Measurements from ENCODE around the gene EDAR. TPM values are rescaled to one million over a fixed set of nuclear protein-coding genes. Genes with fewer than 3 reads are reported as not detected.
A peak's percentile ranks its signal among the peaks of the same experiment; 100 is the strongest.

Gene EDAR
- total and polyA plus RNA-seq, 8 donors, result 0.93 to 1.1 TPM; not detected in 6

- WGBS, 5 donors, result 1 to 2% (median 2%) methylated on average over 38 to 51 of the region's 51 CpGs
- intact Hi-C loops (cut with DNase I; ENCODE audit: low total_unique reads), result no loop called here
- peak in 1 of 3 donors; percentile 40 for TF ChIP-seq POLR2AphosphoS5 (IDR thresholded peaks at IDR 0.05)
- TF ChIP-seq POLR2A (IDR thresholded peaks at IDR 0.05), result no peak
- TF ChIP-seq, protein P1, sequence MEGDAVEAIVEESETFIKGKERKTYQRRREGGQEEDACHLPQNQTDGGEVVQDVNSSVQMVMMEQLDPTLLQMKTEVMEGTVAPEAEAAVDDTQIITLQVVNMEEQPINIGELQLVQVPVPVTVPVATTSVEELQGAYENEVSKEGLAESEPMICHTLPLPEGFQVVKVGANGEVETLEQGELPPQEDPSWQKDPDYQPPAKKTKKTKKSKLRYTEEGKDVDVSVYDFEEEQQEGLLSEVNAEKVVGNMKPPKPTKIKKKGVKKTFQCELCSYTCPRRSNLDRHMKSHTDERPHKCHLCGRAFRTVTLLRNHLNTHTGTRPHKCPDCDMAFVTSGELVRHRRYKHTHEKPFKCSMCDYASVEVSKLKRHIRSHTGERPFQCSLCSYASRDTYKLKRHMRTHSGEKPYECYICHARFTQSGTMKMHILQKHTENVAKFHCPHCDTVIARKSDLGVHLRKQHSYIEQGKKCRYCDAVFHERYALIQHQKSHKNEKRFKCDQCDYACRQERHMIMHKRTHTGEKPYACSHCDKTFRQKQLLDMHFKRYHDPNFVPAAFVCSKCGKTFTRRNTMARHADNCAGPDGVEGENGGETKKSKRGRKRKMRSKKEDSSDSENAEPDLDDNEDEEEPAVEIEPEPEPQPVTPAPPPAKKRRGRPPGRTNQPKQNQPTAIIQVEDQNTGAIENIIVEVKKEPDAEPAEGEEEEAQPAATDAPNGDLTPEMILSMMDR (IDR thresholded peaks at IDR 0.05), result no peak
- TF ChIP-seq EP300 (IDR thresholded peaks at IDR 0.05), result no peak
Observed at GRCh38 chr2:109031476-109032228, 42.6 kb upstream of the EDAR start.

DNA sequence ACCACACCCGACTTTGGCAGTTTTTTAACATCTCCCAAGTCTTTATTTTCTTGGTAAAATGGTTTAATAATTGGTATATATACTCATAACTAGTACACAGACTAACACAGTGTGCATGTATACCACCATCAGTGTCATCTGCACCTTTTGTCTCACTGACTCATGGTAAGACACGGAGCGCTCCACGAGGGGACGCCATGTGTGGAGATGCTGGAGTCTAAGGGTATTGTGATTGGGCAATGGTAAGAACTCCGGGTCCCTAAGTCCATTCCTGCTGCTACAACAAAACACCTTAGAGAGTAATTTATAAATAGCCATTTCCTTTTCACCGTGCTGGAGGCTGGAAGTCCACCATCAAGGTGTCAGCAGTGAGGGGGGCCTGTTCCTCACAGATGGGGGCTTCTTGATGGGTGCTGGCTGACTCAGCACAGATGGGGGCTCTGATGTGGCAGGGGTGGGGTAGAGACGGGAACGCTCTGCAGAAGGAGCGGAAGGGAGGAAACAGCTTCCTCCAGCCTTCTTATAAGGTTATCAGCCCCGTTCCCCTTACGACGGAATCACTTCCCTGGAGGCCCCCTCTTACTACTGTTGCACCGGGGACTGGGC is 42.0 kb upstream of the EDAR start:
- no peaks in the 10 kb centered on the region for H3K36me3 ChIP-seq
- H3K27ac ChIP-seq, result peak overlapping the region in 4 of 5 donors; percentile 39 to 84 (median 67)
- intact Hi-C loops (cut with DNase I; ENCODE audit: low total_unique reads), result no loop called here
- 54 to 77% (median 57%) methylated on average over 10 to 14 of the region's 14 CpGs for WGBS, 5 donors
- peak overlapping the region; percentile 43 to 57 (median 49) for H3K4me3 ChIP-seq
- no peaks in the 10 kb centered on the region for H3K27me3 ChIP-seq
- H3K9me3 ChIP-seq, result no peaks in the 10 kb centered on the region
- no peak for DNase-seq
- TF ChIP-seq, protein P1 (IDR thresholded peaks at IDR 0.05), result no peak
- TF ChIP-seq EP300 (IDR thresholded peaks at IDR 0.05), result no peak
- peaks cover 6 to 20% (median 15%) of the 10 kb centered on the region in 4 donors for H3K4me1 ChIP-seq

More at GRCh38 chr2:109031476-109032228, 42.6 kb upstream of the EDAR start:
- H3K4me3 ChIP-seq, result peak overlapping the region; percentile 43 to 57 (median 49)
- H3K36me3 ChIP-seq, result no peaks in the 10 kb centered on the region
- DNase-seq, result peak; percentile 53 to 82
- no peaks in the 10 kb centered on the region for H3K9me3 ChIP-seq
- H3K4me1 ChIP-seq, result peaks cover 6 to 20% (median 15%) of the 10 kb centered on the region in 4 donors
- H3K27me3 ChIP-seq, result no peaks in the 10 kb centered on the region
- peak overlapping the region; percentile 39 to 84 (median 63) for H3K27ac ChIP-seq

- intact Hi-C loops (cut with DNase I; ENCODE audit: low total_unique reads), result no loop called here
- no peak overlapping the region for H3K27ac ChIP-seq
- DNase-seq, result no peak
Observed at GRCh38 chr2:109029490-109030201, 40.6 kb upstream of the EDAR start.

More at GRCh38 chr2:109029490-109030201, 40.6 kb upstream of the EDAR start:
- no peaks in the 10 kb centered on the region for H3K27me3 ChIP-seq
- TF ChIP-seq, protein P1 (IDR thresholded peaks at IDR 0.05), result no peak
- no peak for TF ChIP-seq POLR2A (IDR thresholded peaks at IDR 0.05)
- no peak for TF ChIP-seq POLR2AphosphoS5 (IDR thresholded peaks at IDR 0.05)
- TF ChIP-seq EP300 (IDR thresholded peaks at IDR 0.05), result no peak
- WGBS, 5 donors, result 70 to 90% (median 83%) methylated on average over 6 of the region's 6 CpGs
- H3K4me3 ChIP-seq, result no peak overlapping the region
- H3K36me3 ChIP-seq, result no peaks in the 10 kb centered on the region
- no peaks in the 10 kb centered on the region for H3K9me3 ChIP-seq
- H3K4me1 ChIP-seq, result peaks cover 6 to 20% (median 15%) of the 10 kb centered on the region in 4 donors

Data from stomach (tissue), 9 donors.